GM19328 (cell line): ENCODE results near the gene TRIM37.
"Not testable (repeated sequence)": the region's sequence is repeated elsewhere in the genome, so short reads cannot be mapped to it uniquely, and the experiment has no call there.

Experiments used
- ATAC-seq: cut with Tn5 transposase; IDR thresholded peaks from one replicate; pipeline ENCODE4 v1.9.1; 2021; ENCODE audit warnings: mild to moderate bottlenecking, moderate library complexity; ENCODE audit not compliant: unreplicated experiment

The TRIM37 gene

DNA sequence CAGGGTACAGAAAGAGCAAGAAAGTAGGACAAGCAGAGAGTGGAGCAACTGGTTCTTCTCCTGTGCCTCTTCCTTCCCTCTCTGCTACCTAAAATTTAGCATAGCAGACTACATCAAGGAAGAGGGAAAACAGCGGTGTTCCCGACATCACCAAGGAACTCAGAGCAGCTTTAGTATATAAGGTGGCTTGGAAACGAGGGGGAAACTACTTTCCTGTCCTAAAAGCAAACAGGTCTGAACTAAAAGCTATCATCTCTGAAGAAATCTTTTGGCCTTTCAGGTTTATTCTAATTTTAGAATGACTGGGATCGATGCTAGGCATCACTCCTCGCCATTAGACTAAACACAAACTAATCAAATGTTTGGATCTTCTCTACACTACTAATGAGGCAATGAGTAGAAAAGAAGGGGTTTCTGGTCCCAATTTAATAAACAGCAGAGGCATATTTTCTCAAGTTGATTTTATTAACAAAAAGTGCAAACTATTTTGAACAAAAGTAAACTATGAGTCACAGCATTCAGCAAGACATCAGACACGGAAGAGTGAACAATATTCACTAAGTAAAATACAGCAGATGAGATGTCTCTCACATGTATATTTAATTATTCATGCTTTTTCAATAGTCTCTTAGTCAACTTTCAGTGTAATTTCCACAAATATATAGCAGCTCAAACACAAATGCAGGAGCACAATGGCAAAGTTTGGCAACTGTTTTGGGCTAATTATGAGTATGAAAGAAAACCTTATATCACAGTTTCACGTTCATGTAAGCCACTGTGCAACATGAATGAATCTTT, 108.7 kb downstream of the TRIM37 start:
- no peak for ATAC-seq

DNA sequence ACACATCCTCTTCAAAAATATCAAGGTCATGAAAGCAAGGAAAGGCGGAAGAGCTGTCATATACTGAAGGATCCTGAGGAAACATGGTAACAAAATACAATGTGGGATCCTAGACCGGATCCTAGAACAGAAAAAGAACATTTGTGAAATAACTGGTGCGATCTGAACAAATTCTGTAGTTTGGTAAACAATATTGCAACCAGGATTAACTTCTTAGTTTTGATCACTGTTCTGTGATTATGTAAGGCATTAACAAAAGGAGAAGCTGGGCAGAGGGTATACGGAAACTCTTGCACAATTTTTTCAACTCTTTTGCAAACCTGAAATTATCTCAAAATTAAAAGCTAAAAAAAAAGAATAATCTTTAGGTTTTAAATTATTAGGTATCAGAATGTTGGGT, 109.7 kb downstream of the TRIM37 start:
- ATAC-seq = no peak

DNA sequence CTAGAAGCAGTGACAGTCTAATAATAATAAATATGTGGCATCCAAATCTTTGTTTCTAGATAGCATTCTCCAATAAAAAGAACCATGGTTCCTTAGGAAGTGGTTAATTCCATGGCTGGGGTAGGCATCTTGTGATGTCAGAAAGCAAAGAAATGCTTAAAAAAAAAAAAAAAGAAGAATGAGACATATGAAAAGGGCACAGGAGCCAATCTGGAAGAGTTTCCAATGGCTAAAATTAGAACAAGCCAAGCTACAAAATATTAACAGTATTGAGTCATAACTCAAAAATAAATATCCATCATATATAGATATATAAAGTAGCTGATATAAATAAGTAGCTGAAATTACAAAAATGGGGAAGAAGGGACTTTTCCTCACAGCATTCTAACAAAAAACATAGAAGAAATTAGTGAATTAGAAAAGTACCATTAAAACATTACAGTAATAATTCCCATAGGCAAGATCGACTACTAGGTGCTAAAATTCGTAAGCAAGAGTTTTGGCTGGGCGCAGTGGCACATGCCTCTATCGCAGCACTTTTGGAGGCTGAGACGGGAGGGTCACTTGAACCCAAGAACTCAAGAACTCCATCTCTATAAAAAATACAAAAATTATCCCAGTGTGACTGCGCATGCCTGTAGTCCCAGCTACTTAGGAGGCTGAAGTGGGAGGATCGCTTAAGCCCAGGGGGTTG, 111.3 kb downstream of the TRIM37 start:
- ATAC-seq = no peak

DNA sequence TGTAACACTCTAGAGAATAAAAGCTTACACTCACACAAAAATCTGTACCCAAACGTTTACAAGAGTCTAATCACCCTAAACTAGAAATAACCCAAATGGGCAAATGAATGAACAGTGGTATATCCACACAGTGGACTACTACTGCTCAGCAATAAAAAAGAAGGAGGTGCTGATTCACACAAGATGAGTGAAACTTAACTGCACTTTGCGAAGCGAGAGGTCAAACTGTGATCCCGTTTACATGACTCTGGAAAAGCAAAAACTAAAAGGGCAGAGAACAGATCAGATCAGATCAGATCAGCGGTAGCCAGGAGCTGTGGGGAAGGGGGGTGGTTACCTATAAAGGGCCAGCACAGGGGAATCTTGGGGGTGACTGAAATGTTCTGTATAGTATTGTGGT, 113.4 kb downstream of the TRIM37 start:
- no peak for ATAC-seq

DNA sequence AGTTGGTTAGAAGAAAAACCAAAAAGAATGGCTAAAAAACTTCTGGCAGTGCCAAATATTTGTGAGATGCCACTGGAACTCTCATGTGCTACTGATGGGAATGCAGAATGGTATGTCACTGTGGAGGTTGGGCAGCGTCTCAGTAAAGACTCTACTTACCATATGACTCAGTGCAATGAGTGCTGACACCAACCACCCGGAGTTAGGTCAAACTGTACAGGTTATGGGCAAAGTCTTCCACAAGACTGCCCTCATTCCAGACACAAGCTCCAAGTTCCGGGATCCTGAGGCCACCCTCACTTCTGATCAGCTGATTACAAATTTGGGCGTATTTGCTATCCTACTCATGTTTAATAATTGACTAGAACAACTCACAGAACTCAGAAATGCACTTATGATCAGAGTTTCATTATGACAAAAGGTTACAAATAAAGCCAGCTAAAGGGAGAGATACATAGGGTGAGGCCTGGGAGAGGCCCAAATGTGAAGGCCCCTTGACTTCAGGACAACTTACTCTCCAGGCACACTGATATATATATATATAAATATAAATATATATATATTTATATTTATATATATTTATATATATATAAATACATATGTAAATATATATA, 114.9 kb downstream of the TRIM37 start:
- ATAC-seq = no peak

DNA sequence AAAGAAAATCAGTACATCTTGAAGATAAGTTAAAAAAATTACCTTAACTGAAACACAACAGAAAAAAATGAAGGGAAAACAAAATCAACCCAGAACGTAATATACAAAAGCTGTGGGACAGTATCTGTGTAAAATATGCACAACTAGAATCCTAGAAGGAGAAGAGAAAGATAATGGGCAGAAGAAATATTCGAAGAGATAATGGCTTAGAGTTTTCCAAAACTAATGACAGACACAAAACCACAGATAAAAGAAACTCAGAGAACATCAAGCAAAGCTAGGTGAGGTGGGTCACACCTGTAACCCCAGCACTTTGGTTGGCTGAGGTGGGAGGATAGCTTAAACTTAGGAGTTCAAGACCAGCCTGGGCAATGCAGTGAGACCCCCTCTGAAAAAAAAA, 117.1 kb downstream of the TRIM37 start:
- ATAC-seq = no peak

DNA sequence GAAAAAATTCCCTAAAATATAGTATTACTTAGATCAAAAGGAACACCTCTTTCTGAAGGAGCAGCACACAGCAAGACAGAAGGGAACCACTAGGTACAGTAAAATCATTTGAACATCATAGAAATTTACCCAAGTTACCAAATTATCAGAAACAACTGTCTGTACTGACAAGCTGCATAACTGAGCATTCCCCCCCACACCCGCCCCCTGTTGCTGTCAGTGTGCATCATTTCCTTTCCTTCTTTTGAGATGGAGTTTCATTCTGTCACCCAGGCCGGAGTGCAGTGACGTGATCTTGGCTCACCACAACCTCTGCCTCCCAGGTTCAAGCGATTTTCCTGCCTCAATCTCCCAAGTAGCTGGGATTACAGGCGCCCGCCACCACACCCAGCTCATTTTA, 120.7 kb downstream of the TRIM37 start:
- ATAC-seq = no peak

DNA sequence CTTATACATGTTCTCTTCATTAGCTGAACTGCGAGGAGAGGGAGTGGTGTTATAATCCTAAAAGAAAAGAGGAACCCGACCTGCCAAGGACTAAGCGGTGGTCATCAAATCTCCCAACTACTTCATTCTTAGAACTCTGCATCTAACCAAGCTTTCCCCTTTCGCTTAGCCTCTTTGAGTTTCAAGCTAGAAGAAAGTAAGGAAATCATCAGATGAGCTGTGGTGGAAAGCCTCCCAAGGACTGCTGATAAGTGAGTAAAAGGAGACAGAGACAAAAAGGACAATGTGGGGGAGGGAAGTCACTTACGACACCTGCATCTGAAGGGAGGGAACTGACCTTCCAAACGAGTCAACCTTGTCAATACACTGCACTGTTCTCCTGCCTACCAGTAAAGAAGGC, 121.3 kb downstream of the TRIM37 start:
- ATAC-seq = no peak

DNA sequence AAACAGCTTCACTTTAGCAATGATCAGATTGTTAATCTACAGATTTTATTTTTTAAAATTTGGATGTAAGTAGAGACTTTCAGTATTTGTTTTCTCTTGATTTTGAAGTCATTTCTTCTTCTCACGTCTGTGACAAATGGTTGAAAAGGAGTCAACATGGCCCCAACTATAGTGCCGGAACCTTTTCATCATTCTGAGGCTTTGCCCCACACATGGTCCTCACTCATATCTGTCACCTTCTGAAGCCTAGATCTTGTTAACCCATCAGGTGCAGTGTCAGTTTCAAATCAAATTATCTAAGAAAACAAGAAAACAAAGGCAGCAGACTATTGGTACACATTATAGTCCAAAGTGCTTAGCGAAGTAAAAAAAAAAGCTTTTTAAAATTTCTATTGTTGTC, 124.1 kb downstream of the TRIM37 start:
- ATAC-seq = no peak

DNA sequence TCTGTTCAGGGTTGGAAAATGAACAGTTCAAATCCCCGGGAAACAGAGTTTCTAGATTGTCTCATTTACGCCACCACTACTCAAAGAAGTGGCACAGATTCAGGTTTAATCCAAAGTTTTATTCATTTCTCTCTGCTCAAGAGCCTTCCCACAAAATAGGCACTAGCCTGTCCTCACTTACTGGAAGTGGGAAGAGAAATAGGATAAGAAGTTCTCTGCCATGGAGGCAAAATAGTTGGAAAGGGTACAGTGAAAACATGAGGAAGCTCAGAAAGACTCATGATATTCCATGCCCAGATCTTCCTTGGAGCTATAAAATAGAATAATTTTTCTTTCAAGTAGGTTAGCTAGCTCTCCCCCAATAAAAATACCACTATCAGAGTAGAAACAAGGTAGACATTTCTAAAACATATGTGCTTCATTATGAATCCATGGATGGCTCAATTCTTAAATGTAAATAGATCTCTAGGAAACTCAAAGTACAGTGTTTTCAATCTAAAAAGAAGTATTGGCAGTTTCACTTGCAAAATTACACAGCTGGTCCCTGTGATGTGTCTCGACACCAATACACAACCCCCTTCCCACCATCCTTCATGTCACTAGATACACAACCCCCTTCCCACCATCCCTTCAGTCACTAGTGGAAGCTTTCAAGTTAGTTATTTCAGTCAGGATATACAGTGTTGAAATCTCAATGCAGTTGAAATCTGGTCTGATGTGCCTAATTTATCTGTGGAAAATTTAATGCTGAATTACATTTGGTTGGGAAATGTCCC, 125.8 kb downstream of the TRIM37 start:
- no peak for ATAC-seq

DNA sequence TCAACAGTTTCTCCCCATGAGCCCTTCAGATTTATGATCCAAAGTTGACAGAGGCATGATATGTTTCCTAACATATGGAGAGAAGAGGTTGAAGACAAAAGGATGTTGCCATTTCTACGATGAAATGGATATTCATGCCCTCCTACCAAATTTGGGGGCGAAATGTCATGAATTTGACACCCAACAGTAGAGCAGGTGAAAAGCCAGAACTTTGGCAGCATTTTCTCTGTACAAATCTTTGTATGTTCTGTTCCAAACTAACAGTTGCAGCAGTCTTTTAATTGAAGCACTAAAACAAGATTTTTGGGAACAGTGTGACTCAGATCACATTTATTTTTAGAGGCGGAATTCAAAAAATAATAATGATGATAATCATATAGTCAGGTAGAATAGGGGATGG, 130.1 kb downstream of the TRIM37 start:
- ATAC-seq = no peak

DNA sequence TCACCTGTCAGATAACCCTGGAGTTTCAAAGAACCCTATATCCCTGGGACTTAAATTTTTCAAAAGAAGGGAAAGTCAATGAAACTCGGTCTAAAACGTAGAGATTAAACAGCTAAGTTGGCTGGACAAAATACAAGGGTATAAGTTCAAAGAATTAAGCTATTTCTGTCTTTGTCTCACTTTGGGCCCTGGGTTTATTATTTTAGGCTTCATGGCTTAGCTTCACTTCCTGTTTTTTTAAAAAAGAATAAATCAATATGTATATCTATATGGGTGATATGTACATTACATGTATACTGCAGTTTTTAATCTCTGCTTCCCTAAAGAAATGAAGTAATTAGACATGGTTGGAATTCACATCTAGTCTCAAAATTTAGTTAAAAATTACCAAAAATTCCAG, 132.3 kb downstream of the TRIM37 start:
- no peak for ATAC-seq

DNA sequence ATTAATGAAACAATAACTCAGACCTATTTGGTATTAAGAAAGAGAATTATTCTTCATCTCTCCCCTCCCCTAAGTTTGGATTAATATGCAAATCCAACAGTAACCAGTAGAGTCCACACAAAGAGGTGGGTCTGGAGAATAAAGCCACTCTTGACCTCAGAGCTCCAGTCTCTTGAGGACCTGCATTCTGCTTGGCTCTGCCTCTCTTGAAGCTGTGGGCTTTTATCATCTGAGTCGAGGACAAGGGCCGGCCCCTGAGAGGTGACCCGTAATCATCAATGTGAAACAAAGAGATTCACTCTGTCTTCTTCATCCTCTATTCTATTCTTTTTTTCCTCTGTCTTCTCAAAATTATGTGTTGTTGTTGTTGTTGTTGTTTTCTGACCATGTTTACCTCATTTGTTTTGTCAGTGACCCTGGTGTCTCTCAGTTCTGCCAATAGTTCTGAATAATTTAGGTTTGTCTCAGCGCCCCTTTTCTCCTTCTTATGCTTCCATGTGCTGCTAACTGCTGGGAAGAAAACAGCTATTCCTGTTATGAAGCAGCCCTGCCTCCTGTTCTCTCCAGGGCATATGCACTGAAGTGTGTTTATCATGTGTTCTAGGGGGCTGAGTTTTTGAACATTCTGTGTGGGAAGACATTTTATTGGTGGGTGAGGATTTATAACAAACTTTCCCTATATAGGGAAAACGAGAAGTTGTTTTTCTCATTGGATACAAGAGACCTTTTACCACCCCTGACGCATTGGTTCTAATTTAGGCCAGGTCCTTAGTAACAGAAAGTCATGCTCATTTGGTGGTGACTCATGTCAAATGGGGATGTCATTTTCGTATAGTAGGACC, 135.8 kb downstream of the TRIM37 start:
- no peak for ATAC-seq

DNA sequence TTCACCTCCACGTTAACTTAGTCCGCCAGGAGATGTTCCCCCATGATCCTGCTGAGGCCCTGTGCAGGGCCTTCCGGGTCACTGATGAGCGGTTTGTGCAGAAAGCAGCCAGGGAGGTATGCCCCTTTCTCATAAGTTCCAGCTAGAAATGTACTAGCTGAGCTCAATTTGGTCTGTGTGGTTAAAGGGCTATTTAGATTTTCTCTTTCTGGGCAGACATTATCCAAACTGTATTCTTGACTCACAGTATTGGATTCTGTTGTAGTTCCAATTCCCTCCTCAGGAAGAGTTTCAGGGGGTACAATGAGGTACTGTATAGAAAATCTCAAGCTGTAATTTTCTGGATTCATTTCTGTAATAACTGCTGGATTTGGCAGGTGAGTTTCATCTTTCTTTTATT, 137.1 kb downstream of the TRIM37 start:
- ATAC-seq = no peak

DNA sequence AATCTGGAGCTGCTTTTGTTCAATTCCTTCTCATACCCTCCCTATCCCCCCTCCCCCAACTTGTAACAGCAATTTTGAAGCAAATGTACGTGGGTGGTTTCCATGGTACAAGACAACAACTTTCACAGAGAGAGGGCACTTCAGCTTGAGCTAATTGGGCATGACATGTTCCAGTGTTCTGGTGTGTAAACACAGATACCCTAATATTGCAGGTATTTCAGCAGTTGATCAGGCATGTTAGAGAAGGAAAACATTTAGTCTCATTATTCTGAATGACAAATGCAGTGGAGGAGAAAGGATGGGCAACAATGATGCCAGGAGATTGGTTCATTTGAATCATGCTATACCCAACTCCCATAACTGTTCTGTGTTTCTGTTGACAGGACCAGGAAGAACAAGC, 137.5 kb downstream of the TRIM37 start:
- no peak for ATAC-seq

DNA sequence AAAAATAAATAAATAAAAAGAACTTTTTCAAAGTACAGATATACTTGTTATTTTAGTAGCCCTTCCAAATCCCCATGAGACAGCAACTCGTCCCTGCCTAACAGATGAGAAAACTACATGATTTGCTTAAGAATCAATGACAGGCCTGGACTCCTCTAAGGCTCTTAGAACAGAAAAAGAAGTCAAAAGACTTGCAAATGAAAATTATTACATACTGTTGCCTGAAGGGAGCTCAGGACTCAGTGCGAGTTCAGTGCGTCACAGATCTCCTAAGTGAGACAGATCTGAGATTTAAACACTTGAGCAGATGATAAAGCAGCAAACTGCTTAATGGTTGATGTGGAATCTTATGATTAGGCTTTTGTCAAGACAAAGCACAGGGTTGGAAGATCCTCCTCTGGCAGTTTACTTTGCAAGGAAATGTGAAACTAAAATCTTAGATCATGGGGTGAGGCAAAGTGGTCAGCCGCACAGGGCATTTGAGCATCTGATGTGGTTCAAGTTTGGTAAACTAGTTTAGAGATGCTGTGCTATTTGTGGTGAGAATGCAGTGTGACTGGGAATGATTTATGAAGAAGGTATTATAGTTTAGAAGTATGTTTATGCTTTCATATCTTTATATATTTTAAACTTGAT, 138.1 kb downstream of the TRIM37 start:
- no peak for ATAC-seq

DNA sequence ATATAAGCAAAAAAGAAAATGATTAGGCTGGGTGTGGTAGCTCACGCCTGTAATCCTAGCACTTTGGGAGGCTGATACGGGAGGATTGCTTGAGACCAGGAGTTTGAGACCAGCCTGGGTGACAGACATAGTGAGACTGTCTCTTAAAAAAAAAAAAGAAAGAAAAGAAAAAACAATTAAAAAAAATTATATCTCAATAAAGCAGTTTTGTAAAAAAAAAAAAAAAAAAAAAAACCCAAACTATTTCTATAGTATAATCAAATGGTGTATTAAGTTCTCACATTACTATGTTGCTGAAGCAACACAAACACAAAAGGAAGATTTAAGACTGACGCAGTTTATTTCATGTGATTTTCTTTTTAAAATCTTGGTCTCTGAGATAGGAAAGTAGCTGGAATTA, 140.5 kb downstream of the TRIM37 start:
- no peak for ATAC-seq

DNA sequence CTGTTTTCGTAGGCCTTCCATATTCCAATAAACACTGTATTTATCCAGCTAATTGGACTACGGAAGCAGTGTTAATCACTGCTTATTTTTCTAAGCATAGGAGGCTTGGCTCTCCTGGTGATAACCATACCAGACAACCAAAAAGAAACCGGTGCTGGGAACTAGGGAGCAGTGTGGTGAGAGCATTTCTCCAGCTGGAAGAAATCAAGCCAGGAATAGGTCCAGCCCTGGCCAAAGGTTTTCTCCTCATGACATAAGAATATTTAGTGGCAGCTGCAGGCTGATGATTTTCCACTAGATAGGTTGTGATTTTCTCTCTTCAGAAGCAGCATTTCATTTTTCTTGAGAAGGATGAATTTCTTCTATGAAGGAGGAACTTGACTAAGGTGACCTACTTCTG, 141.5 kb downstream of the TRIM37 start:
- no peak for ATAC-seq

DNA sequence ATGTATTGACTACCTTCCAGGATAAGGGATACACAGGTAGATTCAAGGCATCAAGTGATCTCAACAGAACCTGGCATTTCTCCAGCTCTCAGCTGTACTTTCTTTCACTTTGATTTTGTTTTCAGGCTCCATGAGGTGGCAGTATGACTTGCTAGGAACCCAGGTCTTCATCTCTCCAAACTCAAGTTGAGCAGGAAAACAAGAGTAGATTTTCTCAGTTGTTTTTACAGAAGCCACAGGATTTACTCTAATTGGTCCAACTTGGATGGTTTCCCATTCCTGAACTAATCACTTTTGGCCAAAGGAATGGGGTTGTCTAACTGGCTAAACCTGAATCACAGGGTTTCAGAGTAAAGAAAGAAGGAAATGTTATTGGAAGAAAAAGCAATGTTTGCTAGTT, 146.6 kb downstream of the TRIM37 start:
- ATAC-seq = no peak

DNA sequence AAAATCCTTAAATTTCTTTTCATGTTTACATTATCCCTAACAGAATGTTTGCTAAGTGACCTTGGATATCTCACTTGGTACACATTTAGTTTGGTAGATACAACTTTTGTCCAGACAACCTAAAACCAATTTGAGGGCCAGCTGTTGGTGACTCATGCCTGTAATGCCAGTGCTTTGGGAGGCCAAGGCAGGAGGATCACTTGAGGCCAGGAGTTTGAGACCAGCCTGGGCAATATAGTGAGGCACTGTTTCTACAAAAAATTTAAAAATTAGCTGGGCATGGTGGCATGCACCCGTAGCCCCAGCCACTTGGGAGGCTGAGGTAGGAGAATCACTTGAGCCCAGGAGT, 149.0 kb downstream of the TRIM37 start:
- ATAC-seq = not testable (repeated sequence)
